KMS-11 (cell line): ENCODE data around the gene ASGR1.

Experiments used
- H2AFZ ChIP-seq: fragments of 200-600 bp; sonication (generic); 2 replicates; pipeline ENCODE4 v1.6.1; 2016; ENCODE audit warnings: antibody characterized with exemption, mixed run types, low read depth
- H3K27ac ChIP-seq: fragments of 200-600 bp; sonication (generic); 2 replicates; pipeline ENCODE4 v1.6.1; 2016; ENCODE audit warnings: mild to moderate bottlenecking, mixed run types
- H3K27me3 ChIP-seq: fragments of 200-600 bp; sonication (generic); 2 replicates; pipeline ENCODE4 v1.6.1; 2017; ENCODE audit warnings: mild to moderate bottlenecking, low read depth, mixed run types, moderate library complexity; ENCODE audit not compliant: insufficient read depth
- H3K36me3 ChIP-seq: fragments of 200-600 bp; sonication (generic); 2 replicates; pipeline ENCODE4 v1.6.1; 2017; ENCODE audit warnings: mild to moderate bottlenecking, mixed run types; ENCODE audit not compliant: insufficient read depth
- H3K4me1 ChIP-seq: fragments of 200-600 bp; sonication (generic); 2 replicates; pipeline ENCODE4 v1.6.1; 2016; ENCODE audit warnings: mild to moderate bottlenecking, low read depth, mixed run types; ENCODE audit not compliant: poor library complexity, severe bottlenecking
- H3K4me2 ChIP-seq: fragments of 200-600 bp; sonication (generic); 2 replicates; pipeline ENCODE4 v1.7.0; 2016; ENCODE audit warnings: mild to moderate bottlenecking, mixed run types
- H3K4me3 ChIP-seq: fragments of 200-600 bp; sonication (generic); IDR thresholded peaks from 2 replicates; pipeline ENCODE4 v1.6.1; 2017; ENCODE audit warnings: low read depth, low read length, mixed read lengths; ENCODE audit not compliant: insufficient read depth
- H3K79me2 ChIP-seq: fragments of 200-600 bp; sonication (generic); 2 replicates; pipeline ENCODE4 v1.6.1; 2016; ENCODE audit warnings: low read depth, mixed run types; ENCODE audit not compliant: insufficient read depth
- H3K9ac ChIP-seq: fragments of 200-600 bp; sonication (generic); 2 replicates; pipeline ENCODE4 v1.6.1; 2016; ENCODE audit warnings: mild to moderate bottlenecking, mixed run types
- H4K20me1 ChIP-seq: fragments of 200-600 bp; sonication (generic); 2 replicates; pipeline ENCODE4 v1.6.1; 2016; ENCODE audit warnings: mild to moderate bottlenecking, mixed run types; ENCODE audit not compliant: insufficient read depth
- CTCF ChIP-seq: fragments of 200-600 bp; sonication (generic); conservative IDR thresholded peaks from 2 replicates; pipeline ENCODE4 v1.6.1; 2017; ENCODE audit warnings: low read depth, mild to moderate bottlenecking, antibody characterized with exemption, low read length, moderate library complexity, mixed read lengths

Gene ASGR1

GRCh38 chr17:7214300-7215135 lies 35.3 kb upstream of the ASGR1 start:
- Histone ChIP-seq H4K20me1 (no peaks in the 10 kb centered on the region), H3K4me1 (no peaks in the 10 kb centered on the region), H3K4me2 (0 out of 2 replicates have a peak overlapping the region, but pooled peaks have one; percentile 13), H3K4me3 (no peak overlapping the region), H3K9ac (no peak overlapping the region), H3K27me3 (no peaks in the 10 kb centered on the region), H2AFZ (0 out of 2 replicates have a peak overlapping the region, but pooled peaks have one; percentile 26), H3K36me3 (no peaks in the 10 kb centered on the region), H3K27ac (no peak overlapping the region), H3K79me2 (no peaks in the 10 kb centered on the region)
- no peak for TF ChIP-seq CTCF

GRCh38 chr17:7213895-7214299 lies 34.7 kb upstream of the ASGR1 start:
- Histone ChIP-seq H3K27me3 (no peaks in the 10 kb centered on the region), H3K79me2 (no peaks in the 10 kb centered on the region), H3K4me3 (no peak overlapping the region), H3K4me1 (no peaks in the 10 kb centered on the region), H2AFZ (no peak overlapping the region), H3K27ac (no peak overlapping the region), H3K4me2 (no peak overlapping the region), H3K36me3 (no peaks in the 10 kb centered on the region), H3K9ac (no peak overlapping the region), H4K20me1 (no peaks in the 10 kb centered on the region)
- no peak; the same call in 1 of the 2 replicates for TF ChIP-seq CTCF

GRCh38 chr17:7211491-7212273 lies 32.5 kb upstream of the ASGR1 start:
- no peak for TF ChIP-seq CTCF
- Histone ChIP-seq H3K27ac (no peak overlapping the region), H3K4me2 (no peak overlapping the region), H3K36me3 (no peaks in the 10 kb centered on the region), H2AFZ (no peak overlapping the region), H4K20me1 (no peaks in the 10 kb centered on the region), H3K9ac (no peak overlapping the region), H3K4me1 (no peaks in the 10 kb centered on the region), H3K79me2 (no peaks in the 10 kb centered on the region), H3K27me3 (no peaks in the 10 kb centered on the region), H3K4me3 (no peak overlapping the region)

- H3K79me2 ChIP-seq: no peaks in the 10 kb centered on the region
- no peak overlapping the region for H3K9ac ChIP-seq
- no peaks in the 10 kb centered on the region for H4K20me1 ChIP-seq
- no peak overlapping the region for H3K4me2 ChIP-seq
- H3K36me3 ChIP-seq: no peaks in the 10 kb centered on the region
- no peak overlapping the region for H2AFZ ChIP-seq
- TF ChIP-seq CTCF: no peak
- H3K4me3 ChIP-seq: no peak overlapping the region
- no peaks in the 10 kb centered on the region for H3K4me1 ChIP-seq
- no peak overlapping the region for H3K27ac ChIP-seq
- no peaks in the 10 kb centered on the region for H3K27me3 ChIP-seq
Measured at GRCh38 chr17:7208754-7209460, 29.7 kb upstream of the ASGR1 start.
